Mucosa of descending colon (tissue), 3 donors: ENCODE results near the gene NTSR1. TPM values are rescaled to one million over a fixed set of nuclear protein-coding genes. Genes with fewer than 3 reads are reported as not detected.

ENCODE experiments used
- ATAC-seq: fragments of 200-7000 bp; cut with Tn5 transposase; one replicate; pipeline ENCODE4 v1.9.1; 2020; ENCODE audit warnings: mild to moderate bottlenecking, moderate library complexity
- DNase-seq, 3 donors: peaks; one replicate each; pipeline ENCODE4 v3.0.0-alpha.2; 2020
- H3K36me3 ChIP-seq: fragments of 200-600 bp; one replicate; pipeline ENCODE4 v1.8.0; 2021; ENCODE audit warnings: low read depth, mild to moderate bottlenecking
- H3K4me1 ChIP-seq: fragments of 200-600 bp; one replicate; pipeline ENCODE4 v1.8.0; 2021; ENCODE audit warnings: low read depth, mild to moderate bottlenecking
- H3K4me3 ChIP-seq: fragments of 200-600 bp; one replicate; pipeline ENCODE4 v1.8.0; 2021; ENCODE audit warnings: mild to moderate bottlenecking
- H3K9me3 ChIP-seq: fragments of 200-600 bp; one replicate; pipeline ENCODE4 v1.8.0; 2021; ENCODE audit warnings: mild to moderate bottlenecking
- intact Hi-C, 2 donors: fragments of 100-400 bp; cut with DNase I in 1 of 2; cut with micrococcal nuclease in 1 of 2; formaldehyde crosslinking; loops; one replicate each; pipeline versions ENCODE4 v1.11.0 to v1.11.1; 2022; cut with DNase I, micrococcal nuclease
- total RNA-seq, 3 donors: library from RNA; stranded (reverse); fragmentation: NEBNext Ultra II Directional in 2 of 3; extraction: Animal tissue kit (Norgen Biotek cat#: 25700) in 2 of 3; gene quantifications; one replicate each; pipeline versions ENCODE4 v1.2.1 to v1.2.4, GENCODE V29; 2021 to 2023
- TF ChIP-seq, protein P1 (sequence below): fragments of 200-600 bp; IDR thresholded peaks from one replicate; pipeline ENCODE4 v1.8.0; 2022; ENCODE audit warnings: antibody characterized with exemption, mild to moderate bottlenecking
- donor health status: DM: no; HTN: no; CAD: no; lungs with moderate emphysema.
- donor health status: DM: no; HTN: no; CAD: no.
- donor health status: DM: no; HTN: yes; CAD: no.

Gene NTSR1
- total RNA-seq, 3 donors from 2014 or later = 0.31 to 22.1 TPM; not detected in 1

- H3K9me3 ChIP-seq = no peaks in the 10 kb centered on the region
- intact Hi-C loops = no loop called here
- H3K4me1 ChIP-seq = no peaks in the 10 kb centered on the region
- H3K36me3 ChIP-seq = no peaks in the 10 kb centered on the region
- DNase-seq (peak in 1 of 3 donors; percentile 33), ATAC-seq (no peak)
- TF ChIP-seq, protein P1, sequence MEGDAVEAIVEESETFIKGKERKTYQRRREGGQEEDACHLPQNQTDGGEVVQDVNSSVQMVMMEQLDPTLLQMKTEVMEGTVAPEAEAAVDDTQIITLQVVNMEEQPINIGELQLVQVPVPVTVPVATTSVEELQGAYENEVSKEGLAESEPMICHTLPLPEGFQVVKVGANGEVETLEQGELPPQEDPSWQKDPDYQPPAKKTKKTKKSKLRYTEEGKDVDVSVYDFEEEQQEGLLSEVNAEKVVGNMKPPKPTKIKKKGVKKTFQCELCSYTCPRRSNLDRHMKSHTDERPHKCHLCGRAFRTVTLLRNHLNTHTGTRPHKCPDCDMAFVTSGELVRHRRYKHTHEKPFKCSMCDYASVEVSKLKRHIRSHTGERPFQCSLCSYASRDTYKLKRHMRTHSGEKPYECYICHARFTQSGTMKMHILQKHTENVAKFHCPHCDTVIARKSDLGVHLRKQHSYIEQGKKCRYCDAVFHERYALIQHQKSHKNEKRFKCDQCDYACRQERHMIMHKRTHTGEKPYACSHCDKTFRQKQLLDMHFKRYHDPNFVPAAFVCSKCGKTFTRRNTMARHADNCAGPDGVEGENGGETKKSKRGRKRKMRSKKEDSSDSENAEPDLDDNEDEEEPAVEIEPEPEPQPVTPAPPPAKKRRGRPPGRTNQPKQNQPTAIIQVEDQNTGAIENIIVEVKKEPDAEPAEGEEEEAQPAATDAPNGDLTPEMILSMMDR = no peak
- H3K4me3 ChIP-seq = no peak overlapping the region
These were observed 41.3 kb downstream of the NTSR1 start for GRCh38 chr20:62749851-62750445.

GRCh38 chr20:62751551-62752150 is 43.0 kb downstream of the NTSR1 start:
- Histone ChIP-seq H3K4me1 (peaks cover 4% of the 10 kb centered on the region), H3K4me3 (no peak overlapping the region), H3K9me3 (no peaks in the 10 kb centered on the region), H3K36me3 (no peaks in the 10 kb centered on the region)
- DNase-seq = peak in 1 of 3 donors; percentile 18
- ATAC-seq = no peak
- intact Hi-C loops = no loop called here
- TF ChIP-seq, protein P1 = no peak

- Histone ChIP-seq H3K4me3 (no peak overlapping the region), H3K4me1 (peaks cover 5% of the 10 kb centered on the region), H3K36me3 (no peaks in the 10 kb centered on the region), H3K9me3 (no peaks in the 10 kb centered on the region)
- TF ChIP-seq, protein P1 = no peak
- no peak for ATAC-seq
- intact Hi-C loops = no loop called here
- DNase-seq = peak in 2 of 3 donors; percentile 13 to 27
These were observed 43.6 kb downstream of the NTSR1 start for GRCh38 chr20:62752181-62752670.

DNA sequence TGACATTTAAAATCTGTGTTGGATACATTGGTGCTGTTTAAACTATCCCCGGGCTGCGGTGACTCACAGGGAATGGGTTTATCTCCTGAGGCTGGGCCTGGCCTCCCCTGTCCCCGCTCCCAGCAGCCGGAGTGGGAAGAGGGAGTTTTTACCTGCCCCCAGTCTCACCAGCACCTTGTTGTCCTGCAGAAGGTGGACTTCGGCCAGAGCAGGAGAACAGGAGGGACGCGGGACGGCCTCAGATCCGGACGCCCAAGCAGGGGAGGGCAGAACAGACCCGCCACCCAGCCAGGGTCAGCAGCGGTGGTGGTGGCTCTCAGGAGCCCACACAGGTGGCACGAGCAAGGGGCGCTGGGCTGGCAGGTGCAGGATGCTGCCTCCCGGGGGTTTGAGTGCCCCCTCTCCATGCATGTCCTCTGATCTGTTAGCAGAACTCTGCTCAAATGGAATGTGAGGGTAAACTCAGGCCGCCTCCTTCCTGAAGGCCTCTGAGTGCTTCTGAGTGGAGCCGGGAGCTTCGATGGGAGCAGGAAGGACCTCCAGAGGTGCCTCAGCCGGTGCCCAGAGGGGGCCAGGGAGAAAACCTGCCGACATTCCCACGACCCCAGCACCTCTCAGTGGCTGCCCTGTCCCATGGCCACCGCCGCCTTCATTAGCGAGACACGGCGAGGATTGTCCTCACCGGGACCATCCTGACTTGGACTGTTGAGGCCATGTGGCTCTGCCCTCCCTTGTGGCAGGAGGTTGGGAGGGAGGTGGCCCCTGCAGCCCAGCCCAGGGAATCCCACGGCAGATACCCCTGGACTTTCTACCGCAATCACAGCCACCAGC is 44.2 kb downstream of the NTSR1 start:
- Histone ChIP-seq H3K4me1 (peaks cover 5% of the 10 kb centered on the region), H3K4me3 (no peak overlapping the region), H3K36me3 (no peaks in the 10 kb centered on the region), H3K9me3 (no peaks in the 10 kb centered on the region)
- DNase-seq (peak in 2 of 3 donors; percentile 19 to 44), ATAC-seq (no peak)
- TF ChIP-seq, protein P1 = no peak
- intact Hi-C loops = no loop called here

- intact Hi-C loops = no loop called here
- no peak for ATAC-seq
These were observed 45.0 kb downstream of the NTSR1 start for GRCh38 chr20:62753626-62754025.

More at GRCh38 chr20:62753626-62754025, 45.0 kb downstream of the NTSR1 start:
- H3K4me3 ChIP-seq = no peak overlapping the region
- H3K4me1 ChIP-seq = peaks cover 5% of the 10 kb centered on the region
- no peaks in the 10 kb centered on the region for H3K36me3 ChIP-seq
- DNase-seq = no peak
- no peaks in the 10 kb centered on the region for H3K9me3 ChIP-seq
- TF ChIP-seq, protein P1 = no peak
